GM19455 (cell line): ENCODE data around the gene TMBIM1.

Source experiments
- ATAC-seq: cut with Tn5 transposase; IDR thresholded peaks from one replicate; pipeline ENCODE4 v1.9.1; 2021; ENCODE audit not compliant: unreplicated experiment

Gene TMBIM1

DNA sequence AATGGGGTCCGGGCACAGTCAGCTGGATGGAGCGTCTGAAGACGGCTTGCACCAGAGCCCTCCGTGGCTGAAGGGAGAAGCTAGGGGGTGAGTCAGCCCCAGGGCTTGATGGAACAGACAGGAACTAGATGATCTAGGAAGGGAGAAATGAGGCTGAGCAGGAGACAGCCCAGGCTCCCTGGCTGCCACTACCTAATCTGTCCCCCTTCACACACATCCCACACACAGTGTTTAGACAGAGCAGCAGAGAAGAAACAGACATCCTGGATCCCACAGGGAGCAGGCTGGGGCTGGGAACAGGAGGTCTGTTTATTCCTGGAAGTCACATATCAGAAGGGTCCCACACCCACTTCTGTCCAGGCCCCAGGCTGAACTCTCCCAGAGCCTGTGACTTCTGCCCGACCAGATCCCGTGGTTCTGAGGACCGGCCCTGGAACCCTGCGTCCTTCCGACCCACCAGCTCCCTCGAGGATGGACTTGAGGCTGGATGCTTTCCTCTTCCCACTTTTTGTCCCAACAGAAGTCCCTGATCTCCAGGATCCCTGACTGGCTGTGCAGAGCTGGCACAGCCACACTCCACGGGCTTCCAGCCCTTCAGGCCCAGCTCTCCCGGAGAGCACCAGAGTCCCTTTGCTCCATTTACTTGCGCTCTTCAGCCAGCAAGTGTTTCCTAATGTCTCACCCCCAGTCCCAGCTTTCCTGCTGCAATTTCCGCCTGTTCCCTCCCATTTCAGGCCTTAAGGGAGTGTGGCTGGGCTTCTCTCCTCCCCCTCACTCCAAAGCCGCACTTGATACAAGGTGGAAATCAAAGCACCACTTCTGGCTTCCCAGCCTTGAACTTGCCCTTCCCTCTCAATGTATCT is 33.0 kb downstream of the TMBIM1 start:
- ATAC-seq = no peak

DNA sequence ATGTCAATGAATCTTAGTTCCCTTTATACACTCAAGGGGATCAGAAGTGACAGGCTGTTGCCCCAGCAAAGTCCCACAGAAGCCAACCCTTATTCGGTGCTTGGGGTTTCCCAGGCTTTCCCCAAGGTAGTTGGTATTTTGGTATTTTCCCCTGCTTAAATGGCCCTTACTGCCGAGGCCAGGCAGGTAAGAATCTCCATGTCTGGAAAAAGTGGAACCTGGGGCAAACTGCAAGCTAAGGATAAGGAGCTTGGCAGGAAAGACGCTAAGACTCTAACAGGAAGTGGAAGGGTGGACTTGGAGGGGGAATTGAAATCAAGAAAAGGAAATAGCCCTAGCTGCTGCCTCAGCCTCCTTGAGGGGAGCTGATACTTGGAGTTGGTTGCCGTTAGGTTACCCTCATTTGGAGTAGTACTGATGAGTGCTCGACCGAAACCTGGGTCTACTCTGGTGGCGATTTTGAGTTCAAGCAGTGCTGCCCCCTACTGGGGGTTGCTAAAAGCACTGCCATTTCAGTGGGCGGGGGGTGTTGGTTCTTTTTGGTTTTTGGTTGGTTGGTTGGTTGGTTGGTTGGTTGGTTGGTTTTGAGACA is 34.8 kb downstream of the TMBIM1 start:
- ATAC-seq = peak; percentile 63

DNA sequence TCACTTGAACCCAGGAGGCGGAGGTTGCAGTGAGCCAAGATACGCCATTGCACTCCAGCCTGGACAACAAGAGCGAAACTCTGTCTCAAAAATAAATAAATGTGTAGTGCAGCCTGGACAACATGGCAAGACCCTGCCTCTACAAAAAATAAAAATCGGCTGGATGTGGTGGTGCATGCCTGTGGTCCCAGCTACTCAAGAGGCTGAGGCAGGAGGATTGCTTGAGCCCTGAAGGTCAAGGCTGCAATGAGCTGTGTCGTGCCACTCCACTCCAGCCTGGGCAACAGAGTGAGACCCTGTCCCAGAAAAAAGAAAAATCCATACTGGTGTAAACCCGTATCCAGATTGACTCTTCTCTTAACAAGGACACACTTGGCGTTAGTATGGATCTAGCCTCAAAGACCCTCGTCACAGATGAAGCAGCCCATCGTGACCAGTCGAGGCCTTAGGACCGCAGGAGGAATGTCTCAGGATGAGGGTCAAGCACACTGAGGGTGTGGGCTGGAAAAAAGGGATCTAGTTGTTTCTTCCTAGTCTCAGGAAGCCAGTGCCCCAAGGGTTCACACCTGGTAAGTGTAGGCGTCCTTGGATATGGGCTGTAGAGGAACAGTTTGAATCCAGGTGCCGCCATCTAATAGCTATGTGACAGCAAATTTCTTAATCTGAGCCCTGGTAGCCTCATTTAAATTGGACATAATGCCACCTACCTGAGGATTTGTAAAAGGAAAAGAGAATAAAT is 35.5 kb downstream of the TMBIM1 start:
- no peak for ATAC-seq

DNA sequence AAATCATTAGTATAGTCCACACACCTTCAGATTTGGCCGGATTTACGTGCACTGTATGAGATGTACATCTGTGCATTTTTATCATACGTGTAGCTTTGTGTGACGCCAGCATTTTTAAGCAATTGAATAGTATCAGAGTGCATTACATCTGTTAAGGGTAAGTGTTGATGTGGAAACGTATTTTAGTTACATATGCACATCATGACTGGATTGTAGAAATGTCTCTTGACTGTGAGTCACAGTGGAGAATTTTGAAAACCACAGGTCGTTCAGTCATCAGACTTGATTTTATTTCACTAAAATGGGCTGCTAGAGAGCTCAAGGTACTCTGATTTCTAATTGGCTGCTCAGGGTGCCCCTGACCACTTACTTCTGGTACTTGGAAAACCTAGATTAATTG is 36.9 kb downstream of the TMBIM1 start:
- no peak for ATAC-seq

DNA sequence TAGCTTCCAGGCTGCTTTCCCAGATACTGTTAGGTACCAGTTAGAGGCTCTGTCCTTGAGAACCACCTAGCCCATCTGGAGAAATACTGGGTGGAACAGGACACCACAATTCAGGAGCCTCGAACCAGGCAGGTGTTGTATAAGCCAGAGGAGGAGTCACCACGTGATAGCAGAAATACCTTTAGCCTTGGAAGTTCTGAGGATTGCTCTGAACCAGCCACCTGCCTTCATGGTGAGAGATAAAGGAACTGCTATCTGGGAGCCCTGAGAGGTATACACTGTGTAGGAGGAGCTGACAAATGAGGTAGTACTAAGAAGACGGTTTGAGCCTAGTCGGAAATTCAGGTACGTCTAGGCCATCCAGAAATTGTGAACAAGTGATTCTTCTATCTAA is 39.1 kb downstream of the TMBIM1 start:
- no peak for ATAC-seq

DNA sequence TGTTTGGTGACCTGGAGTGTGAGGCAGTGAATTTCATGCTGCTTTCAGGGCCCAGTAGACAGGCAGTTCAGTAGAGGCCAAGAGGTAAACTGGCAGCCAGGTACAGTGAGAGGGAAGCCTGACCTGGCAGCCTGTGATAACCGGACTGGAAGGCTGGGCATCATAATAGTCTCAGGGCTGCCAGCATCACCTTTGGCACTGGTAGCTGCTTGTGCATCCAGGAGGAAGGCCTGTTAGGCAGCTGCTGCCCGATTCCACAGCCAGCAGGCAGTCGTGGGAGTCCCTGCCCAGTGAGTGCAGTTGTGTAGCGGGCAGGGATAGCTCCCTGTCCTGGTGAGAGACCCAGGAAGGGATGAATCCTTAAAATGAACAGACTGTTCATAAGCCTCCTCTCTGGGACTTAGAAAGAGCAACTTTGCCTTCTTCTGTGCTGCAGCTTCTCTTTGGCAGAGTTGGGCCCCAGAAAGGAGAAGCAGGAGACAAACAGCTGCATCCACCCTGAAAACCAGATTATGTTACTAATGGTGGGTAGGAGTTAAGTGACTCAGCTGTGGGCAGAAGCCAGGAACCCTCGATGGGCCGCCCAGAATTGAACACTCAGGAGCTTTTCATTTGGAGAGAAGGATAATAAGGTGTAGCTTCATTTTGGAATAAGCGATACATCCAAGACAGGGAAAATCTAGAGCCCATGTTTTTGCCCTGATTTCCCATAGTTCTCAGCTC is 39.6 kb downstream of the TMBIM1 start:
- ATAC-seq = no peak

DNA sequence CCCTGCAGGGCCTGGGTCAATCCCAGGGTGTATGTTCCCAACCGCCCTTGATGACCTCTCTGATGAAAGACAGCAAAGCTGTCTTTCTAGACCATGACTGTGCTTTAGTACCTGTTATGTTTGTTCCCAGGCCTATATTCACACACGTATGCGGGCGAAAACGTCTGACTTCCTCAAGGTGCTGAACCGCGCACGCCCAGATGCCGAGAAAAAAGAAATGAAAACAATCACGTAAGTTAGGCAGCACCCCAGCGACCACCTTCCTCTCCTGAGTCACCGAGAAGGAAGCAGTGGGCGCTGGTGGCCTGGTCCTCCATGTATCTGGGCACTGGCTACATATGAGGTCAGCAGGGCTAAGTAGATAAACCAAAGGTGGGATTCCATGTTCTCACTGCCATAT is 42.6 kb downstream of the TMBIM1 start:
- ATAC-seq = no peak

DNA sequence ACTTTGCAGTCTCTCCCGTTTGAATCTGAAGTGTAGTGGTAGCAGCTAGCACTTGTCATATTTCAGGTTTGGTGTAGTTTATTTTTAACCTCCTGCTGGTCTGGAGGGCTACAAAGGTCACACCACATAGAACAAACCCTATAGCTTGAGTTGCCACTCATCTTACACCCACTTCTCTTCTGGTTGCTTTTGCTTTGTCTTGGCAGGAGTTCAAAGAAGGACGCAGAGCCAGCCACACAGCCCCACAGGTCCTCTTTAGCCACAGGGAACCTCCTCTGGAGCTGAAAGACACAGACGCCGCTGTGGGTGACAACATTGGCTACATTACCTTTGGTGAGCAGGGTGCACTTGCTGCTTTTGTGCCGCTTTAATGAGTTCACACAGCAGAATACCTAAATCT is 47.1 kb downstream of the TMBIM1 start:
- ATAC-seq = no peak

DNA sequence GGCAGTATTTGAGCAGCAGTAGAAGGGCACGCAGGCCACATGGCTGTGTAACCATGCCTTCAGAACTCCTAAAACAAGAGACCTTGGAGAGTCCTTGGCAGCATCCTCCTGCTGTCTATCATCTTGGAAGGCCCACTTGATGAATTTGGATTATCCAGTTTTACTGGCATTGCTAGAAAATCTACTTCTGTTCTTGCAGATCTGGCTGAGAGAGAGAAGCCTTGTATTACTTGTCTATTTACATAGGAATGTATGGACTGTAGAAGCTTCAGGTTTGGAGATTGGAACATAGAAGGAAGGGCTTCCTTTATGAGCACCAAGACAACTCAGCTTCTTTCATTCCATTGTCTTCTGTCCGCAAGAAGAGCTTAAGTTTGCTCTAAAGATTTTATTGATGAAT is 47.6 kb downstream of the TMBIM1 start:
- ATAC-seq = no peak

DNA sequence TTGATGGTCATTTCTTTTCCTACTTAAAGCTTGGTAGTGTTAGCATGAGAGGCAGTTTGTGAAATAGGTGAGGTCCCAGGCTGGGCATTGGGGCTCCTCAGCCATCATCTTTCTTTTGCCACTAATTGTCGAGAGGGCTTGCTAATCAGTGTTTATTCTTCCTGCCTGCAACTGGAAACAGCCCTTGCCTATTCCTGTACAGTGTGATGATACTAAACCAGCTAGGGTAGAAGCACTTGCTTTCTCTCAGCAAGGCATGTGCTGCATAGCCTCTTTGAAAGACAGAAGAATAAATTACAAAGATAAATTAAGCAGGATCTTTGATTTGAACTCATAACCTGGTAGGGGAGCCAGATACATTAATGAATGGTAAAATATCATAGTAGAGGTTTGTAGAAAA is 48.1 kb downstream of the TMBIM1 start:
- no peak for ATAC-seq

DNA sequence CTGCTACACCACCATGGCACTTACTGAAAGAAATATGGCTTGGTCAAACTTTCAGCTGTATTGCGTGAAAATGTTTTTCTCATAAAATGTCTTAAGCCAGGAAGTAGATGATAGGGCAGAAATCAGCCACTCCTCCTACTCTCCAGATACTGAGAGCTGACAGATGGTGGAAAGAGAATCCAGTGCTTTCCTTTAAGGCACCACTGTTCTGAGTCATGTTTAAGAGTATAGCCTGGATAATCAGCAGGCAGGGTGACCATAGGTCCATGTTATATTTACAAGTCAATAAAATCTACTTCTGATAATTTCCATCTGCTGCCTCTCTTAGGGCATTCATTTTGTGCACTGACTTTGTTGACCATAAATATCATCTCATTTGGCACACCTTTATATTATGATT is 53.4 kb downstream of the TMBIM1 start:
- no peak for ATAC-seq

DNA sequence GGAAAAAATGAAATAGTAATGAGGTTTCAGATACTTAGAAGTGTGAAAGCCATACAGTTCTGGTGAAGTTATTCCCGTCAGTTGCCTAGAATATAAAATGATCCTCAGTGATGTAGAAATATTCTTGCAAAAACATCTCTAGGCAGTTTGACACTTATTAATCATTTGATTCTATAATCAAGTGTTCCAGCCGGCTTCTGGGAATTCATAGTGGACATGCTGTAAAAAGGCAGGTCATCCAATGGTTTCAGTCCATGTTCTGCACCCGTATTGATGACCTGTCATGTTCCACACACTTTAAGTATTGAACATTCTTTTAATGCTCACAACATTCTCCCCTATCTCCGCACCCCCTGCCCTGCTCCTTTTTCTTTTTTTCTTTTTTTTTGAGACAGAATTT is 55.5 kb downstream of the TMBIM1 start:
- no peak for ATAC-seq

DNA sequence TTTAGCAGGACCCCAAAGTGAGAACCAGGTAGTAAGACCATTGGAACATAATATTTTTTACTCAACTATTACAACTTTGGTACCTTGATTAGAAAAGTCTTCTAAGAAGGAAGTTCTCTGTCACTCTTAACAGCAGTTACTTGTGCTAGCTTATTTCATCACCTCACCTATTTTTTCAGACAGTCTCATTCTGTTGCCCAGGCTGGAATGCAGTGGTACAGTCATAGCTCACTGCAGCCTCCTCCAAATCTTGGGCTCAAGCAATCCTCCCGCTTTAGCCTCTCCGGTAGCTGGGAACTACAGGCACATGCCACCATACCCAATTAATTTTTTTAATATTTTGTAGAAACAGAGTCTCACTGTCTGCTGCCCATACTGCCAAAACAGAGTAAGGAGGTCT is 57.3 kb downstream of the TMBIM1 start:
- ATAC-seq = no peak

DNA sequence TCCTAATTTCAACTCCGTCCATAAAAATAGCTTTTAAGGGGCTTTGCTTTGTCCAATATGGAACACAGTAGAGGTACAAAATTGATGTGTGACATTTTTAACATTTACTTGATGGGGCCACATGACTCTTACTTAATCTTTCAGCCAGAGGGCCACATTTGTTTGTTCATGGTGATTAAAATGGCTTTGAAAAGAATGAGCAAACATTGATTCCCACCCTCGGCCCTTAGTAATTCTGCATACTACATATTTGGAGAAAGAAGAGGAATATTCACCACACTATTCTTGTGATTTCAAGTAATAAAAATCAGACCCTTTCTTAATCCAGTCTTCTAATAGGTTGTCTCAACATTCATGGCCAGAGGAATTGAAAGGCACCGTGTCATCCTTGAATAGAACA is 57.8 kb downstream of the TMBIM1 start:
- no peak for ATAC-seq

DNA sequence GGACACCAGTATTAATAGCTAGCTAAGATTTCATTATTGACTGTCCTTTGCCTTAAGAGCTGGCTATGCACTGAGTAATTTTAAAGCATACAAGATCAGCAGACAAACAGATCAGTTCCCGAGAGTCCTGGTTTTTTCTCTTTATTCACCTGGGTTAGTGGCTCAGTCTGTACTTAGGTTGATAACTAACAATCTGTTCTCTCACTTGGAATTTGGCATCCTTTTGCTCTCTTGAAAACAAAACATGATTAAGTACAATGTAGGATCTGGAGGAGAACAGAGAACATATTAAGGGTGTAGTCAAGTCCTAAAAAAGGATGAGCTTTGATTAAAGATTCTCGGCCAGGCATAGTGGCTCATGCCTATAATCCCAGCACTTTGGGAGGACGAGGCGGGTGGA is 58.8 kb downstream of the TMBIM1 start:
- no peak for ATAC-seq

DNA sequence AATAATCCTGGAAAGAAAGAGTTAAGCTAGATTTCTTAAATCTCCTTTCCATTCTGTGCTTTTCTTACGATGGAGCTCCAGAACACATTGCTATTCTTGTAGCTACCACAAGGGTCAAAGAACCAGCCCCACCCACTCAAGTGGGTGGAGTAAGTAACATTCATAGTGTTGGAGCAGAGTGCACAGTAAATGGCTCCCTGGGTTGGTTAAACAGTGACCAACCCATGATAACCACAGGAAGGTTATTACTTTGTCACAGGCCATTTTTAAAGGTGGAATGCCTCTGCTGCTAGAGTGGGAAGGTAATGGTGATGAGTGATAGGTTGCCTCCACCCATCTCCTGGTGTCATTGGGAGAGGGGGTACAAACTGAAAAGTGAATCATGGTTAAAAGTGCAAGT is 61.4 kb downstream of the TMBIM1 start:
- ATAC-seq = no peak

DNA sequence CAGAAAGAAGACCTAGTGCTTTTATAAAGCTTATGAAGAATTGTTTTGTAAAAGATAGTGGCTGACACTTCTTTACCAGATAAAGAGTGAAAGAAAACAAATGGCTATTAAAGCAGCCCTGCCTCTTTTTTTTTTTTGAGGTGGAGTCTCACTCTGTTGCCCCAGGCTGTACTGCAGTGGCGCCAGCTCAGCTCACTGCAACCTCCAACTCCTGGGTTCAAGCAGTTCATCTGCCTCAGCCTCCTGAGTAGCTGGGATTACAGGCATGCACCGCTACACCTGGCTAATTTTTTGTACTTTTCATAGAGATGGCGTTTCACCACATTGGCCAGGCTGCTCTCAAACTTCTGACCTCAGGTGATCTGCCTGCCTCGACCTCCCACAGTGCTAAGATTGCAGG is 62.5 kb downstream of the TMBIM1 start:
- ATAC-seq = no peak

DNA sequence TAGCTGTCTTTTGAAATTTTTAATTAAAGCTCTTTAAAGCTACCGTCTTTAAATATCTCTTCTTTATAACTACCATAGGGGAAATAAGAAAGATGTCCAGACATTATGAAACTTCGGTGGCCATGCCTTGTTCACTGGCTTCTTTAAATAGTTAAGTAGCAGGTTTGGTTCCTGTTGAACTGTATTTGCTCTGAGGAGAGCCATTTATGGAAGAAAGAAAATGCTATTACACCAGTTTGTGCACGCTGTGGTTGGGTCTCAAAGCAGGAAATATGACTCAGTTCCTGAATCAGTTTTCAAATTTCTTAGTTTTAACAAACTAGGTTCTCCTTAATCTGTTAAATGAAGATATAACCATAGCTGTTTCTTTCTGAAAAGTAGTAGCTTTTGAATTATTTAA is 63.1 kb downstream of the TMBIM1 start:
- peak; percentile 89 for ATAC-seq

DNA sequence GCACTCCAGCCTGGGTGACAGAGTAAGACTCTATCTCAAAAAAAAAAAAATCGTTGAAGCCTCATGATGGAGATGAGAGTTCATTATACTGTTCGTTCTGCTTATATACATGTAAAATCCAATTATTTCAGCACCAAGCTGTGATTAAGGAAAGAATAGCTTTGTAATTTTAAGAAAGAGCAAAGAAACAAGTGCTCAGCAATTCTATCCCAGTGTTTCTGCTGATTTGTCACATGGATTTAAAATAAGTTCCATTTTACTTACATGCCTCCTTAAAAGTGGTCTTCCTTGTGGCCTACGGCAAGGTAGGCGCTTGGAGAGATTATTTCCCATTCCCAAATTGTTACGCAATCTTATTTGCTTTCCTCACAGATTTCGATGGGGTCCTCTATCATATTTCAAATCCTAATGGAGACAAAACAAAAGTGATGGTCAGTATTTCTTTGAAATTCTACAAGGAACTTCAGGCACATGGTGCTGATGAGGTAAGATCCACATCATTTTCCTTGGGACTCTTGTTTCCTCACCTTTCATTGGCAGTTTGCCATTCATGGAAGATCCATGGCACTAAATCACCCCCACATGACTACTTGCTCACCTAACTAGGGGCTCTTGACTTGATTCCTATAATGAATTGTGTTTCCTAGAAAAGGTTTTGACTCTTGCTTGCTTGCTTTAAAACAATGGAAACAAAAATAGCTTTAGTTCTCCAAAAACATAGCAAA is 63.8 kb downstream of the TMBIM1 start:
- no peak for ATAC-seq

DNA sequence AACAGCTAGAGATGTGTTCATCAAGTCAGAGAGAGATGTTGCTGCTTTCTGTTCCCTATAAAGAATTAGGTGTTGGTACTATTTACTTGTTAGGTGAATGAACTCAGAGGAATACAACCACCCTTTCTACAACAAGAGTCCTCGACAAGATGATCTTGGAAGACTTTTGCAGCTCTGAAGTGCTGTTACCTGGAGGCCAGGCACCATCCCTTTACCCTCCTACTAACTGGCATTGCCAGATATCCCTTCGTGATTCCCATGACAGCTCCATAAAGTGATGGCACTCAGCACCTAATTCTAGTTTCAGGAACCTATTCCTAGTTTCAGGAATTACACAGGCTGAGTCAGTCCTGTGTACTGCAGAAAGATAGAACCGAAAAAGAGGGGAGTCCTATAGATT is 65.4 kb downstream of the TMBIM1 start:
- no peak for ATAC-seq
